ENCODE results near the gene BORCS6.

- TF ChIP-seq, protein P1, sequence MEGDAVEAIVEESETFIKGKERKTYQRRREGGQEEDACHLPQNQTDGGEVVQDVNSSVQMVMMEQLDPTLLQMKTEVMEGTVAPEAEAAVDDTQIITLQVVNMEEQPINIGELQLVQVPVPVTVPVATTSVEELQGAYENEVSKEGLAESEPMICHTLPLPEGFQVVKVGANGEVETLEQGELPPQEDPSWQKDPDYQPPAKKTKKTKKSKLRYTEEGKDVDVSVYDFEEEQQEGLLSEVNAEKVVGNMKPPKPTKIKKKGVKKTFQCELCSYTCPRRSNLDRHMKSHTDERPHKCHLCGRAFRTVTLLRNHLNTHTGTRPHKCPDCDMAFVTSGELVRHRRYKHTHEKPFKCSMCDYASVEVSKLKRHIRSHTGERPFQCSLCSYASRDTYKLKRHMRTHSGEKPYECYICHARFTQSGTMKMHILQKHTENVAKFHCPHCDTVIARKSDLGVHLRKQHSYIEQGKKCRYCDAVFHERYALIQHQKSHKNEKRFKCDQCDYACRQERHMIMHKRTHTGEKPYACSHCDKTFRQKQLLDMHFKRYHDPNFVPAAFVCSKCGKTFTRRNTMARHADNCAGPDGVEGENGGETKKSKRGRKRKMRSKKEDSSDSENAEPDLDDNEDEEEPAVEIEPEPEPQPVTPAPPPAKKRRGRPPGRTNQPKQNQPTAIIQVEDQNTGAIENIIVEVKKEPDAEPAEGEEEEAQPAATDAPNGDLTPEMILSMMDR (IDR thresholded peaks at IDR 0.05), result no peak
- TF ChIP-seq POLR2A (IDR thresholded peaks at IDR 0.05), result no peak
Measured at GRCh38 chr17:8204761-8205555, 15.0 kb upstream of the BORCS6 start.
